H9 (cell line): ENCODE results near the gene ZSCAN2. TPM values are rescaled to one million over a fixed set of nuclear protein-coding genes. Genes with fewer than 3 reads are reported as not detected.
"Not testable (repeated sequence)": the region's sequence is repeated elsewhere in the genome, so short reads cannot be mapped to it uniquely, and the experiment has no call there.

Experiments
- DNase-seq: peaks from one replicate; pipeline ENCODE4 v3.0.0-alpha.2; 2017
- H2AFZ ChIP-seq: one replicate; pipeline ENCODE4 v1.6.1; 2013; ENCODE audit warnings: mild to moderate bottlenecking, low read length, control low read depth, moderate library complexity
- H2AK5ac ChIP-seq: 2 replicates; pipeline ENCODE4 v1.6.1; 2013; ENCODE audit warnings: low read length, control low read depth, mixed read lengths; ENCODE audit not compliant: insufficient read length
- H2BK120ac ChIP-seq: one replicate; pipeline ENCODE4 v1.6.1; 2013; ENCODE audit warnings: low read depth, mild to moderate bottlenecking, low read length, control low read depth, inconsistent platforms; ENCODE audit not compliant: poor library complexity, severe bottlenecking
- H2BK12ac ChIP-seq: 2 replicates; pipeline ENCODE4 v1.6.1; 2013; ENCODE audit warnings: low read length, control low read depth, mixed read lengths, low read depth; ENCODE audit not compliant: insufficient read length
- H2BK15ac ChIP-seq: 2 replicates; pipeline ENCODE4 v1.6.1; 2013; ENCODE audit warnings: low read depth, low read length, control low read depth
- H2BK20ac ChIP-seq: one replicate; pipeline ENCODE4 v1.6.1; 2013; ENCODE audit warnings: low read depth, mild to moderate bottlenecking, low read length, control low read depth, inconsistent platforms; ENCODE audit not compliant: poor library complexity, severe bottlenecking
- H2BK5ac ChIP-seq: 2 replicates; pipeline ENCODE4 v1.6.1; 2013; ENCODE audit warnings: low read length, control low read depth, mixed read lengths; ENCODE audit not compliant: insufficient read length
- H3K14ac ChIP-seq: 2 replicates; pipeline ENCODE4 v1.6.1; 2013; ENCODE audit warnings: low read length, control low read depth; ENCODE audit not compliant: insufficient read depth
- H3K18ac ChIP-seq: 2 replicates; pipeline ENCODE4 v1.6.1; 2013; ENCODE audit warnings: low read depth, mild to moderate bottlenecking, mixed read lengths, low read length, control low read depth; ENCODE audit not compliant: insufficient read length
- H3K23ac ChIP-seq: 2 replicates; pipeline ENCODE4 v1.6.1; 2013; ENCODE audit warnings: low read length, control low read depth, mixed read lengths, low read depth; ENCODE audit not compliant: insufficient read length
- H3K23me2 ChIP-seq: 2 replicates; pipeline ENCODE4 v1.6.1; 2013; ENCODE audit warnings: low read depth, mild to moderate bottlenecking, mixed read lengths, low read length, control low read depth; ENCODE audit not compliant: insufficient read length, poor library complexity, severe bottlenecking
- H3K27ac ChIP-seq: 2 replicates; pipeline ENCODE4 v1.5.1; 2013; ENCODE audit warnings: low read length, control low read depth, mixed read lengths, low read depth; ENCODE audit not compliant: insufficient read length
- H3K27me3 ChIP-seq: 2 replicates; pipeline ENCODE4 v1.6.1; 2013; ENCODE audit warnings: low read length, control low read depth, inconsistent platforms; ENCODE audit not compliant: insufficient read depth
- H3K4ac ChIP-seq: 2 replicates; pipeline ENCODE4 v1.6.1; 2013; ENCODE audit warnings: low read depth, mild to moderate bottlenecking, control low read depth, inconsistent platforms, low read length, moderate library complexity
- H3K4me1 ChIP-seq: 2 replicates; pipeline ENCODE4 v1.6.1; 2013; ENCODE audit warnings: low read length, control low read depth, inconsistent platforms; ENCODE audit not compliant: insufficient read depth
- H3K4me2 ChIP-seq: 2 replicates; pipeline ENCODE4 v1.6.1; 2013; ENCODE audit warnings: low read length, control low read depth, mixed read lengths; ENCODE audit not compliant: insufficient read length, insufficient read depth
- H3K56ac ChIP-seq: 2 replicates; pipeline ENCODE4 v1.6.1; 2013; ENCODE audit warnings: low read depth, mild to moderate bottlenecking, mixed read lengths, low read length, control low read depth; ENCODE audit not compliant: insufficient read length
- H3K79me1 ChIP-seq: 2 replicates; pipeline ENCODE4 v1.6.1; 2013; ENCODE audit warnings: low read depth, mild to moderate bottlenecking, moderate library complexity, low read length, control low read depth, inconsistent platforms; ENCODE audit not compliant: insufficient read depth, poor library complexity, severe bottlenecking
- H3K79me2 ChIP-seq: 2 replicates; pipeline ENCODE4 v1.6.1; 2013; ENCODE audit warnings: low read length, control low read depth, inconsistent platforms; ENCODE audit not compliant: insufficient read depth
- H3K9ac ChIP-seq: 2 replicates; pipeline ENCODE4 v1.6.1; 2013; ENCODE audit warnings: low read length, control low read depth, mixed read lengths; ENCODE audit not compliant: insufficient read length; ENCODE audit errors: extremely low read depth
- H3K9me3 ChIP-seq: one replicate; pipeline ENCODE4 v1.6.1; 2013; ENCODE audit warnings: low read depth, low read length, inconsistent platforms; ENCODE audit not compliant: control insufficient read depth
- H3T11ph ChIP-seq: one replicate; pipeline ENCODE4 v1.6.1; 2013; ENCODE audit warnings: mild to moderate bottlenecking, low read length, control low read depth, inconsistent platforms
- H4K20me1 ChIP-seq: one replicate; pipeline ENCODE4 v1.6.1; 2013; ENCODE audit not compliant: control insufficient read depth, insufficient read length, insufficient read depth
- H4K5ac ChIP-seq: 2 replicates; pipeline ENCODE4 v1.6.1; 2013; ENCODE audit warnings: low read depth, mild to moderate bottlenecking, mixed read lengths, low read length, control low read depth; ENCODE audit not compliant: insufficient read length
- H4K8ac ChIP-seq: replicated peaks from 2 replicates; pipeline ENCODE4 v1.6.1; 2013; ENCODE audit warnings: low read length, control low read depth, mixed read lengths, low read depth; ENCODE audit not compliant: insufficient read length
- H4K91ac ChIP-seq: 2 replicates; pipeline ENCODE4 v1.6.1; 2013; ENCODE audit warnings: low read depth, mild to moderate bottlenecking, moderate library complexity, mixed read lengths, low read length, control low read depth; ENCODE audit not compliant: insufficient read length
- H3K27ac Mint-ChIP-seq, 3 experiments: 2 replicates in 2 of 3; 3 replicates in 1 of 3; pipeline ENCODE4 v1.8.0; 2020 to 2021; ENCODE audit warnings: mixed read lengths in 3 of 3, mild to moderate bottlenecking in 1 of 3, moderate library complexity in 1 of 3
- H3K27me3 Mint-ChIP-seq: 2 replicates; pipeline ENCODE4 v1.8.0; 2021; ENCODE audit warnings: low read depth, mild to moderate bottlenecking, moderate library complexity, mixed read lengths
- H3K36me3 Mint-ChIP-seq, 3 experiments: 2 replicates in 2 of 3; 3 replicates in 1 of 3; pipeline ENCODE4 v1.8.0; 2020 to 2021; ENCODE audit warnings: low read depth in 3 of 3, mixed read lengths in 3 of 3; ENCODE audit not compliant: insufficient read depth in 1 of 3
- H3K4me1 Mint-ChIP-seq, 2 experiments: 2 replicates each; pipeline ENCODE4 v1.8.0; 2020; ENCODE audit warnings: mixed read lengths in 2 of 2
- H3K4me3 Mint-ChIP-seq, 2 experiments: 2 replicates in 1 of 2; 3 replicates in 1 of 2; pipeline ENCODE4 v1.8.0; 2020 to 2021; ENCODE audit warnings: mild to moderate bottlenecking in 2 of 2, mixed read lengths in 2 of 2, moderate library complexity in 1 of 2
- H3K9me3 Mint-ChIP-seq, 2 experiments: 2 replicates in 1 of 2; 3 replicates in 1 of 2; pipeline ENCODE4 v1.8.0; 2020; ENCODE audit warnings: mild to moderate bottlenecking in 2 of 2, mixed read lengths in 2 of 2, moderate library complexity in 1 of 2
- CTCF ChIP-seq: fragments of 200-600 bp; sonication (generic); conservative IDR thresholded peaks from 3 replicates; pipeline ENCODE4 v1.8.0; 2021; ENCODE audit warnings: antibody characterized with exemption, mild to moderate bottlenecking
- WGBS: extraction: QIAGEN DNeasy Blood & Tissue Kit; methylation state at CpG from one replicate; pipeline ENCODE4 v1.1.7; 2013; ENCODE audit warnings: missing lambda C conversion rate, low lambda C conversion rate, mixed read lengths; ENCODE audit not compliant: insufficient read length; ENCODE audit errors: extremely low coverage; 5-methylcytosine and 5-hydroxymethylcytosine counted together
- total RNA-seq: library from RNA; stranded (reverse); gene quantifications from 2 replicates; pipeline ENCODE4 v1.2.1, GENCODE V29; 2021

Gene ZSCAN2
- total RNA-seq, 1 experiment from 2014 or later = 28.4 TPM

DNA sequence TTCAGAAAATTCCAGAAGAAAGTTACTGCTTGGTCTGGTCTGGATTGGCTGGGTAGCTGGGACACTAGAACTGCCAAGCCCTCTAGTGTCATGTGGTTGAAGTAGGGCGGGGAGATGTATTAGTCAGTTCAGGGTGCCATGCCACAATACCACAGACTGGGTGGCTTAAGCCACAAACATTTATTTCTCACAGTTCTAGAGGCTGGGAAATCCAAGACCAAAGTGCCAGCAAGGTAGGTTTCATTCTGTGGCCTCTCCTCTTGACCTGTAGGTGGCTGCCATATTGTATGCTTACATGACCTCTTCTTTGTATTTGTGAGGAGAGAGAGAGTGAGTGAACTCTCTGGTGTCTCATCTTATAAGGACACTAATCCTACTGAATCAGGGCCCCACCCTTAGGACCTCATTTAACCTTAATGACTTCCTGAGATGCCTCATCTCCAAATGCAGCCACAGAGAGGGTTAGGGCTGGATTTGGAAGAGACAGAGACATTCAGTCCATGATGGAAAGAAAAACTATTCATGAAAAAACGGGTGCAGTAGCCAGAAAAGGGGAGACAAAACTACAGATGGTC lies 18.1 kb upstream of the ZSCAN2 start:
- no peak for DNase-seq
- Mint-ChIP-seq H3K36me3 (no peaks in the 10 kb centered on the region), H3K4me1 (peaks cover 13 to 15% of the 10 kb centered on the region in 2 experiments), H3K4me3 (no peak overlapping the region), H3K27me3 (peaks cover 9% of the 10 kb centered on the region), H3K9me3 (no peaks in the 10 kb centered on the region; a peak in 1 of 5 replicates), H3K27ac (no peak overlapping the region)
- Histone ChIP-seq H3K4me2 (no peak overlapping the region), H3K27ac (no peak overlapping the region), H2BK5ac (no peak overlapping the region), H4K5ac (no peak overlapping the region), H3K9ac (no peak overlapping the region), H3K23ac (no peak overlapping the region), H2BK12ac (no peak overlapping the region), H3K79me1 (no peaks in the 10 kb centered on the region), H4K8ac (no peak overlapping the region), H2AFZ (no peak overlapping the region), H3K18ac (no peak overlapping the region), H3K4me1 (no peaks in the 10 kb centered on the region; the same call in 1 of the 2 replicates), H3K14ac (no peak overlapping the region), H3K56ac (no peak overlapping the region), H4K91ac (no peak overlapping the region), H2AK5ac (no peak overlapping the region), H2BK120ac (no peak overlapping the region), H4K20me1 (no peaks in the 10 kb centered on the region), H3K79me2 (no peaks in the 10 kb centered on the region), H3K9me3 (no peaks in the 10 kb centered on the region), H3K4ac (no peak overlapping the region), H3K23me2 (no peaks in the 10 kb centered on the region), H3K27me3 (no peaks in the 10 kb centered on the region), H3T11ph (no peak overlapping the region), H2BK15ac (no peak overlapping the region), H2BK20ac (no peak overlapping the region)
- TF ChIP-seq CTCF = no peak
- WGBS = no CpG with 5 or more reads among the region's 2 CpGs

DNA sequence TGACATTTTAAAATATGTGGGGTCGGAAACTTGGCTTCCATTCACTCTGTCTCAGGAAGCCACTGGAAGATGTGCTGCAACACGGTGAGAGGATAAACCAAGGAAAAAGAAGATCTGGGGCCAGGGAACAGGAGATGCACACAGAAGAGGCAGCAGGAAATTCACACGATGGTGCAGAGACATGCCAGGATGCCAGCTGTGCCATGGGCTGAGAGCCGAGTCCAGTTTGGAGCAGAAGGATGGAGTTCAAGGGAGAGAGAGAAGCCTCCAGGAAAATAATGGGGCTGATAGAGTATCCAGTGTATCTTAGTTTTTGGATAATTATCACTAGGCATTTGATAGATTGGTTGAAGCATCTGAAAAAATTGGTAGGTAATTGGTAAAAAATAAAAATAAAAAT lies 16.9 kb upstream of the ZSCAN2 start:
- H3T11ph ChIP-seq, H4K8ac ChIP-seq, H3K4me3 Mint-ChIP-seq, H3K79me2 ChIP-seq, H3K9me3 ChIP-seq, H2BK5ac ChIP-seq, H2BK12ac ChIP-seq, H3K4ac ChIP-seq, H4K5ac ChIP-seq, H3K56ac ChIP-seq, H2BK120ac ChIP-seq, H3K18ac ChIP-seq, H3K14ac ChIP-seq, DNase-seq, H3K23ac ChIP-seq, H3K27ac Mint-ChIP-seq, H3K23me2 ChIP-seq, H3K27ac ChIP-seq, H2BK15ac ChIP-seq, H3K79me1 ChIP-seq, H3K27me3 ChIP-seq, H3K4me2 ChIP-seq, H3K9me3 Mint-ChIP-seq, H3K9ac ChIP-seq, H2AFZ ChIP-seq, H4K20me1 ChIP-seq, H2BK20ac ChIP-seq, H3K4me1 ChIP-seq, H2AK5ac ChIP-seq, H3K36me3 Mint-ChIP-seq, H4K91ac ChIP-seq: not testable (repeated sequence)
- WGBS = no CpG with 5 or more reads among the region's 4 CpGs
- peaks cover 19 to 21% of the 10 kb centered on the region in 2 experiments for H3K4me1 Mint-ChIP-seq
- H3K27me3 Mint-ChIP-seq = peaks cover 17% of the 10 kb centered on the region
